ENCODE measurements around the gene ACAT1. TPM values are rescaled to one million over a fixed set of nuclear protein-coding genes. Genes with fewer than 3 reads are reported as not detected.
A peak's percentile ranks its signal among the peaks of the same experiment; 100 is the strongest.

ACAT1 gene
- total RNA-seq, 4 donors from 2014 or later = 30.3 to 50.6 (median 46.7) TPM

DNA sequence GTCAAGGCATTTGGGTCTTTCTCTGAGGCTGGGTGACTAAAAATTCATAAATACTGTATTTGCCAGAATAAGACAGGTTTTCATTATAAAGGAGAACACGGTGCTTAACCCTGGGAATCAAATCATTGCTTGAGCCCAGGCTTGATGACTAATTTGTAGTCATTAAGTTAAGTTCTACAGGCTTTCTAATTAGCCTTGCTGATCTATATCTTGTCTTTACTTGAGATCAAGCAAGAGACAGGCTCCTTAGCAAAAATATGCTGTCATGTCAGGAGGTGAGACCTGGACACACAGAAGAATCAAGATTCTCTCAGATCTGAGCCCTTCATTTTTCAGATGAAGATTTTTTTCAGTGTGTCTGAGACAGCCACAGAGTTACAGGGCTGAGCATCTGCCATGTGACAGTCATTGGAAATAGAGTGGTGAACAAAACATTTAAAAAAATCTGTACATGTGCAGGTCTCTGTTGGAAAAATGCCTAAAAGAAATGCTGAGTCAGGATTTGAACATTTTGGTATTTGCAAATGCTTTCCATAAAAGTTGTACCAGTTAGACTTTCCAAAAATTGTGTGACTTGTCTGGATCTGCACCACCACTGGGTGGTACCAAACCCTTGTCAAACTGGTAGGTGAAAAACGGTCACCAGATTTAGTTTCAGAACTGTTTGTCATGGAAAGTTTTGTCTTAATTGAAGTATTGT is 14.6 kb downstream of the ACAT1 start:
- no peak overlapping the region for H3K4me3 ChIP-seq
- H3K27me3 ChIP-seq = no peaks in the 10 kb centered on the region
- no peaks in the 10 kb centered on the region for H3K9me3 ChIP-seq
- no peak for DNase-seq
- H3K36me3 ChIP-seq = peaks cover 0 to 33% (median 0%) of the 10 kb centered on the region in 3 donors
- H3K27ac ChIP-seq = no peak overlapping the region
- TF ChIP-seq CTCF (IDR thresholded peaks at IDR 0.05) (peak in 2 of 6 experiments; percentile 8 to 12), POLR2A (IDR thresholded peaks at IDR 0.05) (no peak)
- H3K4me1 ChIP-seq = no peaks in the 10 kb centered on the region

DNA sequence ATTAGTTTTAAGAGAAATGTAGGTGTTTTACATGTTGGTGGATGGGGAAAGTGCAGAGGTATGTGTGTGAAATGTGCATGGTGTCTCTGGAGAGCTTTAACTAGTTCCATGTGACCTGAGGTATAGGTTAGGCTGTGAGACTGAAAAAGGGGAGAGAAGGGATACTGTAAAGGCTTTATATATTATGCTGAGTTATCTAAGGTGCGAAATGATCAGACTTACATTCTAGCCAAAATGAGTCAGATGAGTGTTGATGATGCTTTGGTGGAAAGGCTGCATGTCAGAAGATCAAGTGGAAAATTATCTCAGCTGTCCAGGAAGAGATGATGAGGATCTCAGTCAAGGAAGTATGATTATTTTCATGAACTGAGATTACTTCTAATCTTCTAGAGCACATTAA is 15.8 kb downstream of the ACAT1 start:
- no peaks in the 10 kb centered on the region for H3K4me1 ChIP-seq
- H3K27me3 ChIP-seq = no peaks in the 10 kb centered on the region
- H3K27ac ChIP-seq = no peak overlapping the region
- TF ChIP-seq CTCF (IDR thresholded peaks at IDR 0.05) (no peak), POLR2A (IDR thresholded peaks at IDR 0.05) (no peak)
- H3K4me3 ChIP-seq = no peak overlapping the region
- H3K9me3 ChIP-seq = no peaks in the 10 kb centered on the region
- H3K36me3 ChIP-seq = peaks cover 0 to 39% (median 0%) of the 10 kb centered on the region in 3 donors
- DNase-seq = no peak

DNA sequence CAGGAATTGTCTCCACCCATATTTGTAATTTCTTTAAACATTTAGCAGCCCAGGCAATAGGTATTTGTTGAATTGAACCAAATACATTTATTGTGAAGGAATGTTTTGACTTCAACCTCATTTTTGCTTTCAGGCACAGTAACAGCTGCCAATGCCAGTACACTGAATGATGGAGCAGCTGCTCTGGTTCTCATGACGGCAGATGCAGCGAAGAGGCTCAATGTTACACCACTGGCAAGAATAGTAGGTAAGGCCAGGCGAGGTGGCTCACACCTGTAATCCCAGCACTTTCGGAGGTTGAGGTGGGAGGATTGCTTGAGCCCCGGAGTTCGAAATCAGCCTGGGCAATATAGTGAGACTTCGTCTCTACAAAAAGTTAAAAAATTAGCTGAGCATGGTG is 20.9 kb downstream of the ACAT1 start:
- H3K27ac ChIP-seq = no peak overlapping the region
- no peak overlapping the region for H3K4me3 ChIP-seq
- no peaks in the 10 kb centered on the region for H3K4me1 ChIP-seq
- no peak for TF ChIP-seq POLR2A (IDR thresholded peaks at IDR 0.05)
- TF ChIP-seq CTCF (IDR thresholded peaks at IDR 0.05) = no peak
- H3K27me3 ChIP-seq = no peaks in the 10 kb centered on the region
- peaks cover 0 to 76% (median 3%) of the 10 kb centered on the region in 3 donors for H3K36me3 ChIP-seq
- no peaks in the 10 kb centered on the region for H3K9me3 ChIP-seq
- no peak for DNase-seq

GRCh38 chr11:108144615-108145014 is 23.2 kb downstream of the ACAT1 start:
- no peak overlapping the region for H3K4me3 ChIP-seq
- no peaks in the 10 kb centered on the region for H3K9me3 ChIP-seq
- TF ChIP-seq CTCF (IDR thresholded peaks at IDR 0.05) = no peak
- TF ChIP-seq POLR2A (IDR thresholded peaks at IDR 0.05) = no peak
- no peaks in the 10 kb centered on the region for H3K27me3 ChIP-seq
- peaks cover 0 to 91% (median 4%) of the 10 kb centered on the region in 3 donors for H3K36me3 ChIP-seq
- no peak for DNase-seq
- no peak overlapping the region for H3K27ac ChIP-seq
- no peaks in the 10 kb centered on the region for H3K4me1 ChIP-seq

DNA sequence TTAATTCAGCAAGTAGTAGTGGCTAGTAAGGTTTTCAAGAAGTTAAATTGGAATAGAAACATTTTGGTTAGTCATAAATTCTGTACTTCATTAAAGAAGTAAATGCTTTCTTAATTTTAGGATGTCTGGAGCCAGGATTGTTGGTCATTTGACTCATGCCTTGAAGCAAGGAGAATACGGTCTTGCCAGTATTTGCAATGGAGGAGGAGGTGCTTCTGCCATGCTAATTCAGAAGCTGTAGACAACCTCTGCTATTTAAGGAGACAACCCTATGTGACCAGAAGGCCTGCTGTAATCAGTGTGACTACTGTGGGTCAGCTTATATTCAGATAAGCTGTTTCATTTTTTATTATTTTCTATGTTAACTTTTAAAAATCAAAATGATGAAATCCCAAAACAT is 25.8 kb downstream of the ACAT1 start:
- Histone ChIP-seq H3K27me3 (no peaks in the 10 kb centered on the region), H3K9me3 (no peaks in the 10 kb centered on the region), H3K36me3 (peaks cover 0 to 94% (median 4%) of the 10 kb centered on the region in 3 donors), H3K4me3 (no peak overlapping the region), H3K4me1 (no peaks in the 10 kb centered on the region), H3K27ac (no peak overlapping the region)
- DNase-seq = no peak
- no peak for TF ChIP-seq CTCF (IDR thresholded peaks at IDR 0.05)
- TF ChIP-seq POLR2A (IDR thresholded peaks at IDR 0.05) = no peak

All from Peyer's patch (tissue), 4 donors.